ENCODE measurements around the gene VWC2L. TPM values are rescaled to one million over a fixed set of nuclear protein-coding genes. Genes with fewer than 3 reads are reported as not detected.

Gene VWC2L
- total and polyA plus RNA-seq, 2 donors (not counting 1 experiment from before 2014, with no cell fraction given): not detected

DNA sequence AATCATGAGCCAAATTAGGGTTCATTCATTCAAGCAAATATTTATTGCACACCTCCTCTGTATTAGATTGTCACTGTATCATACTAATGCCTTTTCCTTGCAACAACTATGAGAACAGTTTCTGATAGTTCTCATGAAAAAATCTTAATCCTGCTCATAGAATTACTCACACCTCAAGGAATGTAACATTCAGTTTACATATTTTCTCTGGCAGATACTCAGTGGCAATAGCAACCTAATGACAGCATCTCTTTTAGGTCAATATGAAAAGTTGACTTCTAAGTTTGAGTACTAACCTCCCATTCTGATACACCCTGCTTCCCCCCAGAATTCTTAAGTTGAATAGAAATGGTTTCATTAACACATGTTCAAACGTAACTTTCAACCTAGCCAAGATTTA, 132.0 kb downstream of the VWC2L start:
- no peak overlapping the region for H3K27ac ChIP-seq (ENCODE audit: low read length in 2 of 2)
- TF ChIP-seq, protein P1, sequence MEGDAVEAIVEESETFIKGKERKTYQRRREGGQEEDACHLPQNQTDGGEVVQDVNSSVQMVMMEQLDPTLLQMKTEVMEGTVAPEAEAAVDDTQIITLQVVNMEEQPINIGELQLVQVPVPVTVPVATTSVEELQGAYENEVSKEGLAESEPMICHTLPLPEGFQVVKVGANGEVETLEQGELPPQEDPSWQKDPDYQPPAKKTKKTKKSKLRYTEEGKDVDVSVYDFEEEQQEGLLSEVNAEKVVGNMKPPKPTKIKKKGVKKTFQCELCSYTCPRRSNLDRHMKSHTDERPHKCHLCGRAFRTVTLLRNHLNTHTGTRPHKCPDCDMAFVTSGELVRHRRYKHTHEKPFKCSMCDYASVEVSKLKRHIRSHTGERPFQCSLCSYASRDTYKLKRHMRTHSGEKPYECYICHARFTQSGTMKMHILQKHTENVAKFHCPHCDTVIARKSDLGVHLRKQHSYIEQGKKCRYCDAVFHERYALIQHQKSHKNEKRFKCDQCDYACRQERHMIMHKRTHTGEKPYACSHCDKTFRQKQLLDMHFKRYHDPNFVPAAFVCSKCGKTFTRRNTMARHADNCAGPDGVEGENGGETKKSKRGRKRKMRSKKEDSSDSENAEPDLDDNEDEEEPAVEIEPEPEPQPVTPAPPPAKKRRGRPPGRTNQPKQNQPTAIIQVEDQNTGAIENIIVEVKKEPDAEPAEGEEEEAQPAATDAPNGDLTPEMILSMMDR (IDR thresholded peaks at IDR 0.05): no peak
- TF ChIP-seq EZH2 (IDR thresholded peaks at IDR 0.05; ENCODE audit: borderline replicate concordance, insufficient read depth, low read depth, low read length, poor library complexity, severe bottlenecking): no peak
- no peak overlapping the region for H3K4me2 ChIP-seq (replicated peaks; ENCODE audit: low read depth, low read length, poor library complexity, severe bottlenecking)
- no CpG with 5 or more reads among the region's 1 CpG for WGBS (ENCODE audit: insufficient coverage)
- H3K4me3 Mint-ChIP-seq: no peak overlapping the region
- H2AFZ ChIP-seq (ENCODE audit: insufficient read depth, low read depth, low read length, poor library complexity, severe bottlenecking): no peak overlapping the region
- CTCF ChIA-PET: no interaction called here
- no peak overlapping the region for H3K4me3 ChIP-seq (ENCODE audit: control extremely low read depth in 1 of 5, extremely low read depth in 1 of 5, insufficient read depth in 1 of 5, low read depth in 2 of 5, low read length in 4 of 5)
- no peaks in the 10 kb centered on the region for H3K9me3 Mint-ChIP-seq (ENCODE audit: insufficient read depth)
- H3K27me3 ChIP-seq (replicated peaks in 1 of 4; ENCODE audit: control extremely low read depth in 1 of 4, control insufficient read depth in 3 of 4, insufficient read depth in 4 of 4, low read length in 3 of 4): no peaks in the 10 kb centered on the region
- peaks cover 0 to 1% (median 0%) of the 10 kb centered on the region in 3 donors for H3K9me3 ChIP-seq (ENCODE audit: control extremely low read depth in 1 of 3, control insufficient read depth in 2 of 3, insufficient read depth in 1 of 3, low read length in 2 of 3)
- ATAC-seq (ENCODE audit: low read depth) (no peak), DNase-seq (no peak)
- no peaks in the 10 kb centered on the region for H3K4me1 Mint-ChIP-seq
- POLR2A ChIA-PET: no interaction called here
- no peaks in the 10 kb centered on the region for H3K36me3 ChIP-seq (replicated peaks in 1 of 2; ENCODE audit: control extremely low read depth in 1 of 2, control insufficient read depth in 1 of 2, extremely low read depth in 1 of 2, insufficient read depth in 2 of 2, low read length in 1 of 2)
- H3K79me2 ChIP-seq (ENCODE audit: control insufficient read depth, insufficient read depth, low read length): no peaks in the 10 kb centered on the region
- no peaks in the 10 kb centered on the region for H4K20me1 ChIP-seq (ENCODE audit: control insufficient read depth, insufficient read depth, low read length, poor library complexity, severe bottlenecking)
- no peak overlapping the region for H3K9ac ChIP-seq (ENCODE audit: low read length)
- intact Hi-C loops (cut with micrococcal nuclease): no loop called here
- no peaks in the 10 kb centered on the region for H3K4me1 ChIP-seq (ENCODE audit: control insufficient read depth in 2 of 2, insufficient read depth in 2 of 2, low read length in 2 of 2)
- no peaks in the 10 kb centered on the region for H3K27me3 Mint-ChIP-seq
- no peak overlapping the region for H3K27ac Mint-ChIP-seq

DNA sequence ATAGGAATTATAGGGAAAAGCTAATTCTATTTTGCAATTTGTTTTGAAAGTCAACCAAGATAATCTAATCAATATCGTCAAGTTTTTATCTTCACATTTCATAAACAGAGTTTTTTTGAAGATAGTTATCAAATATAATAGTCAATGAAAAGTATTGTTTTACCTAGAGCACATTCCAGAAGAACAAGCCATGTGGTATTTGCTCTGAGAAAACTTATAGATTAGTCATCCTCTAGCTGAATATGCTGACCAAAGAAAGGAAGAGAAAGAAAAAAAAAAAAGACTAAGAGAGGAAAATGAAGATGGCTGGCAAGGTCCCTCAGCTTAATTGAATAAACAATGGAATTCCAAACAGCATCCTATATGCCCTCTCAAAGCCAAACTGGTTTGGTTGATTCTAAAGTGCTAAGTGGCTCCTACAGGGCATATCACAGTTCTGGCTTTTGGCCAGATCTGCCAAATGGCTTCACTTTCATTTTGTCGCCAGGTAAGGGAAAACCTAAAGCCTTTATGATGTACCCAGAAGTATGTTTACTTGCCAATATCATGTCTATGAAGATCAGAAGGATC, 132.6 kb downstream of the VWC2L start:
- Mint-ChIP-seq H3K4me3 (no peak overlapping the region), H3K27ac (no peak overlapping the region), H3K4me1 (no peaks in the 10 kb centered on the region), H3K9me3 (ENCODE audit: insufficient read depth) (no peaks in the 10 kb centered on the region), H3K27me3 (no peaks in the 10 kb centered on the region)
- no peak overlapping the region for H3K4me2 ChIP-seq (replicated peaks; ENCODE audit: low read depth, low read length, poor library complexity, severe bottlenecking)
- H3K9ac ChIP-seq (ENCODE audit: low read length): no peak overlapping the region
- CTCF ChIA-PET: no interaction called here
- no peaks in the 10 kb centered on the region for H3K79me2 ChIP-seq (ENCODE audit: control insufficient read depth, insufficient read depth, low read length)
- no peak for ATAC-seq (ENCODE audit: low read depth)
- H3K9me3 ChIP-seq (ENCODE audit: control extremely low read depth in 1 of 3, control insufficient read depth in 2 of 3, insufficient read depth in 1 of 3, low read length in 2 of 3): peaks cover 0 to 1% (median 0%) of the 10 kb centered on the region in 3 donors
- H4K20me1 ChIP-seq (ENCODE audit: control insufficient read depth, insufficient read depth, low read length, poor library complexity, severe bottlenecking): no peaks in the 10 kb centered on the region
- H3K4me3 ChIP-seq (ENCODE audit: control extremely low read depth in 1 of 5, extremely low read depth in 1 of 5, insufficient read depth in 1 of 5, low read depth in 2 of 5, low read length in 4 of 5): no peak overlapping the region
- DNase-seq: no peak
- no peak overlapping the region for H3K27ac ChIP-seq (ENCODE audit: low read length in 2 of 2)
- H3K4me1 ChIP-seq (ENCODE audit: control insufficient read depth in 2 of 2, insufficient read depth in 2 of 2, low read length in 2 of 2): no peaks in the 10 kb centered on the region
- TF ChIP-seq, protein P1 (IDR thresholded peaks at IDR 0.05): no peak
- TF ChIP-seq EZH2 (IDR thresholded peaks at IDR 0.05; ENCODE audit: borderline replicate concordance, insufficient read depth, low read depth, low read length, poor library complexity, severe bottlenecking): no peak
- no peaks in the 10 kb centered on the region for H3K27me3 ChIP-seq (replicated peaks in 1 of 4; ENCODE audit: control extremely low read depth in 1 of 4, control insufficient read depth in 3 of 4, insufficient read depth in 4 of 4, low read length in 3 of 4)
- H3K36me3 ChIP-seq (replicated peaks in 1 of 2; ENCODE audit: control extremely low read depth in 1 of 2, control insufficient read depth in 1 of 2, extremely low read depth in 1 of 2, insufficient read depth in 2 of 2, low read length in 1 of 2): no peaks in the 10 kb centered on the region
- H2AFZ ChIP-seq (ENCODE audit: insufficient read depth, low read depth, low read length, poor library complexity, severe bottlenecking): no peak overlapping the region
- whole genome bisulfite sequencing (ENCODE audit: insufficient coverage): 100% methylated on average over 1 of the region's 2 CpGs
- intact Hi-C loops (cut with micrococcal nuclease): no loop called here
- POLR2A ChIA-PET: no interaction called here

Data from B cell (primary cell).